ENCODE data around the gene ITM2B. TPM values are rescaled to one million over a fixed set of nuclear protein-coding genes. Genes with fewer than 3 reads are reported as not detected.

Gene ITM2B
- total RNA-seq, 2 donors from 2014 or later, result 436 to 638 TPM

DNA sequence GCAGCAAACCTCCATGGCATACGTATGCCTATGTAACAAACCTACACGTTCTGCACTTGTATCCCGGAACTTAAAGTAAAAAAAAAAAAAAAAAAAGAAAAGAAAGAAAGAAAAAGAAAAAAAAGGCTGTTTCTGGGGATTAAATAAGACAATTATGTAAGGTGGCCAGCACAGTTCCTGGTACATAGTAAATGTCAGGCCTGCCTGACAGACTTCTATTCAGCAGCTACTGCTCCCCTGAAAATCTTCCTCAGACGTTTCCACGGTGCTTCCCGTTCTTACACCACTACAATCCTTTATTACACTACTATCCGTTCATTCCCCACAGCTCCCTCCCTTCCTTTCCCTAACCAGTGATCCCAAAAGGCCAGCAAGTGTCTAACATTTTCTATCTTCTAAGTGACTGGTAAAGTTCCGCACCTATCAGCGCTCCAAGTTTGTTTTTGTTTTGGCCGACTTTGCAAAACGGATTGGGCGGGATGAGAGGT is 69.9 kb downstream of the ITM2B start:
- no peaks in the 10 kb centered on the region for H3K27me3 ChIP-seq (replicated peaks; ENCODE audit: insufficient read depth)
- H3K9me3 ChIP-seq, result no peaks in the 10 kb centered on the region
- H3K27ac ChIP-seq, result peak overlapping the region; percentile 97 to 100
- DNase-seq (ENCODE audit: low spot score), result no peak
- TF ChIP-seq, protein P1, sequence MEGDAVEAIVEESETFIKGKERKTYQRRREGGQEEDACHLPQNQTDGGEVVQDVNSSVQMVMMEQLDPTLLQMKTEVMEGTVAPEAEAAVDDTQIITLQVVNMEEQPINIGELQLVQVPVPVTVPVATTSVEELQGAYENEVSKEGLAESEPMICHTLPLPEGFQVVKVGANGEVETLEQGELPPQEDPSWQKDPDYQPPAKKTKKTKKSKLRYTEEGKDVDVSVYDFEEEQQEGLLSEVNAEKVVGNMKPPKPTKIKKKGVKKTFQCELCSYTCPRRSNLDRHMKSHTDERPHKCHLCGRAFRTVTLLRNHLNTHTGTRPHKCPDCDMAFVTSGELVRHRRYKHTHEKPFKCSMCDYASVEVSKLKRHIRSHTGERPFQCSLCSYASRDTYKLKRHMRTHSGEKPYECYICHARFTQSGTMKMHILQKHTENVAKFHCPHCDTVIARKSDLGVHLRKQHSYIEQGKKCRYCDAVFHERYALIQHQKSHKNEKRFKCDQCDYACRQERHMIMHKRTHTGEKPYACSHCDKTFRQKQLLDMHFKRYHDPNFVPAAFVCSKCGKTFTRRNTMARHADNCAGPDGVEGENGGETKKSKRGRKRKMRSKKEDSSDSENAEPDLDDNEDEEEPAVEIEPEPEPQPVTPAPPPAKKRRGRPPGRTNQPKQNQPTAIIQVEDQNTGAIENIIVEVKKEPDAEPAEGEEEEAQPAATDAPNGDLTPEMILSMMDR (IDR thresholded peaks at IDR 0.05), result no peak
- peak overlapping the region; percentile 100 for H3K4me3 ChIP-seq
- H3K4me1 ChIP-seq (ENCODE audit: control insufficient read depth in 1 of 2, low read depth in 2 of 2), result peaks cover 18 to 19% of the 10 kb centered on the region in 2 donors
- H3K36me3 ChIP-seq, result no peaks in the 10 kb centered on the region
- peak; percentile 17 for ATAC-seq (ENCODE audit: insufficient number of reproducible peaks, low FRiP score, low read depth)

DNA sequence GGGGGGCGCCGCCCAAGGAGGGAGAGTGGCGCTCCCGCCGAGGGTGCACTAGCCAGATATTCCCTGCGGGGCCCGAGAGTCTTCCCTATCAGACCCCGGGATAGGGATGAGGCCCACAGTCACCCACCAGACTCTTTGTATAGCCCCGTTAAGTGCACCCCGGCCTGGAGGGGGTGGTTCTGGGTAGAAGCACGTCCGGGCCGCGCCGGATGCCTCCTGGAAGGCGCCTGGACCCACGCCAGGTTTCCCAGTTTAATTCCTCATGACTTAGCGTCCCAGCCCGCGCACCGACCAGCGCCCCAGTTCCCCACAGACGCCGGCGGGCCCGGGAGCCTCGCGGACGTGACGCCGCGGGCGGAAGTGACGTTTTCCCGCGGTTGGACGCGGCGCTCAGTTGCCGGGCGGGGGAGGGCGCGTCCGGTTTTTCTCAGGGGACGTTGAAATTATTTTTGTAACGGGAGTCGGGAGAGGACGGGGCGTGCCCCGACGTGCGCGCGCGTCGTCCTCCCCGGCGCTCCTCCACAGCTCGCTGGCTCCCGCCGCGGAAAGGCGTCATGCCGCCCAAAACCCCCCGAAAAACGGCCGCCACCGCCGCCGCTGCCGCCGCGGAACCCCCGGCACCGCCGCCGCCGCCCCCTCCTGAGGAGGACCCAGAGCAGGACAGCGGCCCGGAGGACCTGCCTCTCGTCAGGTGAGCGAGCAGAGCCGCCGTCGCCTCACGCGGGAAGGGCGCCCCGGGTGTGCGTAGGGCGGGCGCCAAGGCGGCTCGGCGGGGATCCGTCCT is 70.5 kb downstream of the ITM2B start, which contains the start of gene RB1:
RB1 (plus strand) TSS at position 393 of the 784 bp plus-strand sequence; CDS start at position 555, 162 bp downstream.
- DNase-seq (ENCODE audit: low spot score), result peak; percentile 85
- H3K4me3 ChIP-seq, result peak within 1 kb of the TSS; percentile 100
- peak within 1 kb of the TSS; percentile 97 to 100 for H3K27ac ChIP-seq
- no peaks in the 10 kb centered on the region for H3K9me3 ChIP-seq
- H3K4me1 ChIP-seq (ENCODE audit: control insufficient read depth in 1 of 2, low read depth in 2 of 2), result peaks cover 18 to 19% of the 10 kb centered on the region in 2 donors
- H3K36me3 ChIP-seq, result no peaks in the 10 kb centered on the region
- peak; percentile 91 for ATAC-seq (ENCODE audit: insufficient number of reproducible peaks, low FRiP score, low read depth)
- H3K27me3 ChIP-seq (replicated peaks; ENCODE audit: insufficient read depth), result no peaks in the 10 kb centered on the region
- TF ChIP-seq, protein P1 (IDR thresholded peaks at IDR 0.05), result no peak

DNA sequence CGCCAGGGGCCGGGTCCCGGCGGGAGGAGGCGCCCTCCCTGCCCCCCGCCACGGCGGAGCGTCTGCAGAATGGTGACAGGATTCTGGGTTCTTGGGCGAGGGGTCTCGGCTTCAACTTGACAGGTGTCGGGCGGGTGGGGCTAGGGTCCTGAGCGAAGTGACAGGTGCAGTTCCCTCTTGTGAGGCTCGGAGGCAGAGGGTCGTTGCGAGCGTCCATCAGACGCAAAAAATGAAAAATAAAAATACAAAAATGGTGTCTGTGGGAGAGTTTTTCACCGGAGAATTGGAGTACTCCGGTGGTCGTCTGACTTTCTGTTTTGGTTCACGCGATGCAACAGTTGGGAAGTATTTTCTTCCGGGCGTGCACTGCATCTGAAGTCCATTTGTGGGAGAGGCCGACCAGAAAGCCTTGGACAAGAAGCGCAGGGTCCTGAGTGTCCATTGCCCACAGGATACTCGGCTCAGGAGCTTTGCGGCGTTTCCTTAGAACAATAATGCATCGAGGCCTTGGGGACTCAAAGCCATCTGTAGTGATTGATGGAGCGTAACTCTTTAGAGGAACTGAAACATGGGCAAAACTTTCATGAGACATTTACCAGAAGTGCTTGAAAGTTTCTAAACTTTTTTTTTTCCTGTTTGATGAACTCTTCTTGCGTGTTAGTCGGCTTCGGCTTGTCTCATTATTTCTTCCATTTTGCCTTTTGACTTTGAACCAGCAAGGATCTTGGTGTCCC is 71.3 kb downstream of the ITM2B start:
- peak overlapping the region; percentile 97 to 100 for H3K27ac ChIP-seq
- peak overlapping the region; percentile 100 for H3K4me3 ChIP-seq
- DNase-seq (ENCODE audit: low spot score), result no peak
- peaks cover 18 to 19% of the 10 kb centered on the region in 2 donors for H3K4me1 ChIP-seq (ENCODE audit: control insufficient read depth in 1 of 2, low read depth in 2 of 2)
- peak; percentile 1 for ATAC-seq (ENCODE audit: insufficient number of reproducible peaks, low FRiP score, low read depth)
- no peaks in the 10 kb centered on the region for H3K9me3 ChIP-seq
- H3K36me3 ChIP-seq, result no peaks in the 10 kb centered on the region
- no peaks in the 10 kb centered on the region for H3K27me3 ChIP-seq (replicated peaks; ENCODE audit: insufficient read depth)
- TF ChIP-seq, protein P1 (IDR thresholded peaks at IDR 0.05), result no peak

DNA sequence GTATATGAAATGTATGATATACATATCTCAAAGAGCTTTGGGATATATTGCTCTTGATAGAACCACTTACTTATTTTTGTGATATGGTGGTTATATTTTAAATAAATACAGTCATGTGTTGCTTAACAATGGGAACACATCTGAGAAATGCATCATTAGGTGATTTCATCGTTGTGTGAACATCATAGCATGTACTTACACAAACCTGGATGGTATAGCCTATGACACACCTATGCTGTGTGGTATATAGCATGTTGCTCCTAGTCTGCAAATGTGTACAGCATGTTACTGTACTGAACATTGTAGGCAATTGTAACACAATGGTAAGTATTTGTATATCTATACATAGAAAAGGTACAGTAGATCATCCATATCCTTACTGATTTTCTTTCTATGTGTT is 78.2 kb downstream of the ITM2B start:
- TF ChIP-seq, protein P1 (IDR thresholded peaks at IDR 0.05), result no peak
- DNase-seq (ENCODE audit: low spot score), result no peak
- no peak for ATAC-seq (ENCODE audit: insufficient number of reproducible peaks, low FRiP score, low read depth)
- H3K27ac ChIP-seq, result no peak overlapping the region
- peaks cover 5 to 14% of the 10 kb centered on the region in 2 donors for H3K4me1 ChIP-seq (ENCODE audit: control insufficient read depth in 1 of 2, low read depth in 2 of 2)
- no peaks in the 10 kb centered on the region for H3K27me3 ChIP-seq (replicated peaks; ENCODE audit: insufficient read depth)
- no peak overlapping the region for H3K4me3 ChIP-seq
- H3K9me3 ChIP-seq, result no peaks in the 10 kb centered on the region
- H3K36me3 ChIP-seq, result no peaks in the 10 kb centered on the region
